ENCODE measurements around the gene SOBP.

SOBP gene

DNA sequence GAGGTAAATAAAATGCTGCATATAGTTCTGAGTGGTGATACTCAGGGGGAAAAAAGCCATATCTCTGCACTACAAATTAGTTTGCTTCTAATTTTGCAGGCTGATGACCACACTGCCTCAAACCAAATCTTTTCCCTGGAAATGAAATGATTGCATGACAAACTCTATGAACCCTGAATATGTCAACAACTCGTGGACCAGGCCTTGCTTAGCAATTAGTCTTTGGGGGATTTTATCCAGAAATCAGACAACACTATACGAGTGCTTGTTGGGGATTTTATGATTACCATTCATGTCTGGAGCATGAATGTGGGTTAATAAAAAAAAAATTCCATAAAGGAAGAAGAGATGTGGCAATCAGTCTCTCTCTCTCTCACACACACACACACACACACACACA, 42.0 kb downstream of the SOBP start:
- Mint-ChIP-seq H3K36me3 (ENCODE audit: low read depth) (no peaks in the 10 kb centered on the region), H3K27ac (no peak overlapping the region), H3K27me3 (no peaks in the 10 kb centered on the region), H3K9me3 (no peaks in the 10 kb centered on the region), H3K4me3 (no peak overlapping the region), H3K4me1 (no peaks in the 10 kb centered on the region)
- DNase-seq (no peak), ATAC-seq (no peak)

DNA sequence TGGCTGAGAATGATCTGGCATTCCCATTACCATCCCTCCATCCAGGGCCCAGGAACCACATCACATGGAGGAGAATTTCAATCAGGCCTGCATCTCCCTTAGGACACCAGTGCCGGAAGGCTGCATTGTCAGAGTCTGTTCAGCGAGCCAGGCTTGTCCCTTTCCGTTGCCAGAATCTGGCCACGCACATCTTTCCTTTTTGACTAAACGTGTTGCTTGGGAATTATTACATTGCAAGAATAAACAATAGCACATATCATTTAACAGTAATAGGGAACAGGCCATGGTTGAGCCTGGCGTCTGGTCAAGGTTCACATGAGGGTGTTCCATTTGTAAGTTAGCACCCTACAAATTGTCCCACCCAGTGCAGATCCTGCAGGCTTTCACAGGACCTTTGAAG, 42.8 kb downstream of the SOBP start:
- no peak for DNase-seq
- H3K27me3 Mint-ChIP-seq: no peaks in the 10 kb centered on the region
- H3K9me3 Mint-ChIP-seq: no peaks in the 10 kb centered on the region
- no peaks in the 10 kb centered on the region for H3K4me1 Mint-ChIP-seq
- no peak for ATAC-seq
- H3K27ac Mint-ChIP-seq: no peak overlapping the region
- H3K36me3 Mint-ChIP-seq (ENCODE audit: low read depth): no peaks in the 10 kb centered on the region
- no peak overlapping the region for H3K4me3 Mint-ChIP-seq

DNA sequence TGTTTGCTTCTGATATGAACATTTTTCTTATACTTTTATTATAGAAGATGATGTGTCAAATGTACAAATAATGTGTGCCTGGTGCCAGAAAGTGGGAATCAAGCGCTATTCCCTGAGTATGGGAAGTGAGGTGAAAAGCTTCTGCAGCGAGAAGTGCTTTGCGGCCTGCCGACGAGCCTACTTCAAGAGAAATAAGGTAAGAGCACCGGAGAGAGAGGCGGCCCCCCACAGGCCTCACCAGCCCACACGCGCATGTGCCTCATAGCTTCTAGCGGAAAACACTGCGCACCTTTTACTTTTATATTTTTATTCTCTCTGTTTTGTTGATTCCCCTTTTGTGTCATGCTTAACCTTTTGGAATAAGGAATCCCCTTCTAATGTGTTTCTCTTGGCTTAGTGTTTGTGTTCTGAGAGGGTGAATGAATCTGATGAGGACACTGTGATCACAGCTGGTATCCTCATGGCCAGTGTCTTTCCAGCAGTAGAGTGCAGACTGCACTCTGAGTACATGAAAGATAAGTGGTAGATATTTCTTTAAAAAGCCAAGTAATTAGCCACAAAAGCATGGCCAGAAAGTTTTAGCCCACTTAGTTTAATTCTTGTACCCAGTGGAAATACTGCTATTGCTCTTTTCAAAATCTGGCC, 43.6 kb downstream of the SOBP start:
- Mint-ChIP-seq H3K36me3 (ENCODE audit: low read depth) (no peaks in the 10 kb centered on the region), H3K9me3 (no peaks in the 10 kb centered on the region), H3K27ac (no peak overlapping the region), H3K4me3 (no peak overlapping the region), H3K4me1 (no peaks in the 10 kb centered on the region), H3K27me3 (no peaks in the 10 kb centered on the region)
- ATAC-seq: no peak
- DNase-seq: no peak

DNA sequence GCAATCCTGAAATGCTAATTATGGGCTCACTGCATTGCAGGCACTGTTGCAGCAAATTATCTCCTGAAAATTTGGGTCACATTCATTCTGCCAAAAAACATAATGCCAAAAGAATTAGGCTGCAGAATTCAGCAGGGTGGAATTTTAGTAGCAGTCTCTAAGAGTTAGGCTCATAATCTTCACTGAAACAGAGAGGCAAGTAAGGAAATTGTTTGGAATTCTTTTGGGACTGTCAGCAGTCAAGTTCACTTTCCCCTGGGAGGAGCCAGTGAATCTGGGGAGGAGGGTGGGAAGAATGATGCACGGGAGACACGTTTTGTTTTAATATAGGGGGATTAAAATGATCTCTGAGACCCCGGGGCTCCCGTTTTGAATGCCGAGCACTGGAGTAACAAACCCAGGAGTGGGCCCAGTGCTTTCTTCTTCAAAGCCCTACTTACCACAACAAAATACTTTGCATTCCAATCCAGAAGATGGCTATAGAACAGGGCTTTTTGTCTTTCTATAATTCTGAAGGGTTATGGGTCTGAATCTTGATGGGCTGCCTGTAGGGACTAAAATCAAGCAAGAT, 44.7 kb downstream of the SOBP start:
- H3K4me1 Mint-ChIP-seq: no peaks in the 10 kb centered on the region

DNA sequence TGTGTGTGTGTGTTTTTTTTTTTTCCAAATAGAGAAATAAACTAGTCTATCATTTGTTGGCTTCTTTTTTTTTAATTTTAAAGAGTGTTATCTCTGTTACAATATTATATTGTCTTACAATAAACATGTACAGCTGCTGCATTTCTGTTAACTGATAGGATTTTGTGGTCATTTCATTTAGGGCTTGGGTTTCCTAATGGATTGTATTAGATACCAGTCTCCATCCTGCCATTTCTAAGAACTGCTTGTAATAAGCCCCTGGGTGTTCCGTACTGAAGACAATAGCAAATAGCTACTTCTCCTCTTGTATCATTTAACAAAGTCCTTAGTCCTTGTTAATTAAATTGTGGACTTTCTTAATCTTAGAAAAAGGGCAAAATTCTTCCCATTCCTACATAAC, 45.7 kb downstream of the SOBP start:
- Mint-ChIP-seq H3K4me3 (no peak overlapping the region), H3K27ac (no peak overlapping the region), H3K4me1 (no peaks in the 10 kb centered on the region), H3K36me3 (ENCODE audit: low read depth) (no peaks in the 10 kb centered on the region), H3K9me3 (no peaks in the 10 kb centered on the region), H3K27me3 (peaks cover 4% of the 10 kb centered on the region)
- DNase-seq (no peak), ATAC-seq (no peak)

More for the DNA sequence above, 44.7 kb downstream of the SOBP start:
- DNase-seq: no peak
- H3K9me3 Mint-ChIP-seq: no peaks in the 10 kb centered on the region
- H3K27ac Mint-ChIP-seq: no peak overlapping the region
- ATAC-seq: no peak
- peaks cover 4% of the 10 kb centered on the region for H3K27me3 Mint-ChIP-seq
- no peaks in the 10 kb centered on the region for H3K36me3 Mint-ChIP-seq (ENCODE audit: low read depth)
- no peak overlapping the region for H3K4me3 Mint-ChIP-seq

DNA sequence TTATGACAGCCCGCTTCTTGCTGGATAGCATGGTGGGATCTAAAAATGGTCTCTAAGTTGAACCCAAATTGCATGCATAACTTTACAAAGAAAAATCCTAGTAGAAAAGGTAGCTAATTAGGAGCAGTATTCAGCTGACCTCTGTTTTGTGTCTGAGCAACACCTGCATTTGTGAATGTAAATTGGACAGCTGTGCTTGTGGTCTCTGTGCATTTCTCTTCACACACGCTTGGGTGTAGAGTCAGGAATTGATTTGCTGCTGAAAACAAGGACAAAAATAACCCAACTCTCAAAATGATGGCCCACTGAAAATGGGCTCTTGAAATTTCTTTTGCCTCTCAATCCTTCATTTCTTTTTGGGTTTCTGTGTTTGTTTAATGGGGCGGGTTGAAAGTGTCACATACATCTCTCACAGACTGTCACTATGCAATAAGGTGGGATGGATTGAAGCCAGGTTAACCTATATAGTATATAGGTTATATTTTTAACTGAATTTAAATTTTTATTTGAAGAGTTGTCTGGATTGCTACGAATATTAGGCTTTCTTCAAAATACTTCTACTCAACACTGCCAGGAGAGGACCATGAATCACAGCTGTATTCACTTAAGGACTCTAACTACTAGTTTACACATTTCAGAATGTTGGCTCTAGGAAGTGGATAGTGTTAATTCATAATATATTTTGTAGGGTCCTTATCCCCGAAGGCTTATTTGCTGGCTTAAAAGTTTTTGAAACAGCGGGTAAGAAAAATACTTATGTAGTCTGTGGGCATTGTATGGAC, 46.5 kb downstream of the SOBP start:
- H3K27ac Mint-ChIP-seq: no peak overlapping the region
- no peaks in the 10 kb centered on the region for H3K36me3 Mint-ChIP-seq (ENCODE audit: low read depth)
- peaks cover 4% of the 10 kb centered on the region for H3K27me3 Mint-ChIP-seq
- no peak overlapping the region for H3K4me3 Mint-ChIP-seq
- no peaks in the 10 kb centered on the region for H3K9me3 Mint-ChIP-seq
- ATAC-seq (no peak), DNase-seq (no peak)
- H3K4me1 Mint-ChIP-seq: no peaks in the 10 kb centered on the region

DNA sequence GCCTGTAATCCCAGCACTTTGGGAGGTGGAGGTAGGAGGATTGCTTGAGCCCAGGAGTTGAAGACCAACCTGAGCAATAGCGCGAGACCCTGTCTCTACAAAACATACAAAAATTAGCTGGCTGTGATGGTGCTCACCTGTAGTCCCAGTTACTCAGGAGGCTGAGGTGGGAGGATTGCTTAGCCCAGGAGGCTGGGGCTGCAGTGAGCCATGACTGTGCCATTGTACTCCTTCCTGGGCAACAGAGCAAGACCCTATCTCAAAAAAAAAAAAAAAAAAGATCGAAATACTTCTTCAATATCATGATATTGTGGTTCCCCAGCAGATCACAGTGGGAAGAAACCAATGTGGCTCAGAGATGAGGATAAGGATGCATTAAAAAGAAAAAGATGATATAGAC, 47.6 kb downstream of the SOBP start:
- peaks cover 7% of the 10 kb centered on the region for H3K27me3 Mint-ChIP-seq
- H3K36me3 Mint-ChIP-seq (ENCODE audit: low read depth): no peaks in the 10 kb centered on the region
- ATAC-seq (no peak), DNase-seq (no peak)
- no peaks in the 10 kb centered on the region for H3K9me3 Mint-ChIP-seq
- H3K4me3 Mint-ChIP-seq: no peak overlapping the region
- no peaks in the 10 kb centered on the region for H3K4me1 Mint-ChIP-seq
- H3K27ac Mint-ChIP-seq: no peak overlapping the region

DNA sequence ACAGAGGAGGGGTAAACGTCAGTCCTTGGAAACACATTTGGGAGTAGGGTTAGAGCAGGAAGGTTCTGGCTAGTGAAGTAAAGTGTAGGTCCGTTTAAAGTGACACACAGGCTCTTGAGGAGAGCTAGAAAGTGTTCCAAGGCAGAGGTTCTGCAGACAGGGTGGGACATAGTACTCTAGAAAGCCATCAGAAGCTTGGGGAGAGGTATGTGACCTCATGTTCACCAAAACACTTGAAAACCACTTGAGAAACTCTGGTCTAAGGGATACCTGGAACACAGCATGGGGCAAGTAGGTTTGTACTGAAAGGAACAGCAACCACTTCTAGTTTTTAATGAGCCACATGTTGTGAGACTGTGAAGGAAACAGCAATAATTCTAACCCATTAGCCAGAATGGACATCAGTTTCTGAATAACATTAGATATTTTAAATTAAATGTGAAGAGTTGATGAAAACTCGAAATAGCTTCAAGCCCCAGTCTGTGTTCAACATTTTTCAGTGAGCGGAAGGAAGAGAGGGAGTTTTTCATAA, 49.0 kb downstream of the SOBP start:
- peaks cover 7% of the 10 kb centered on the region for H3K27me3 Mint-ChIP-seq
- DNase-seq (no peak), ATAC-seq (no peak)
- H3K27ac Mint-ChIP-seq: no peak overlapping the region
- no peak overlapping the region for H3K4me3 Mint-ChIP-seq
- H3K4me1 Mint-ChIP-seq: no peaks in the 10 kb centered on the region
- H3K36me3 Mint-ChIP-seq (ENCODE audit: low read depth): no peaks in the 10 kb centered on the region
- H3K9me3 Mint-ChIP-seq: no peaks in the 10 kb centered on the region

DNA sequence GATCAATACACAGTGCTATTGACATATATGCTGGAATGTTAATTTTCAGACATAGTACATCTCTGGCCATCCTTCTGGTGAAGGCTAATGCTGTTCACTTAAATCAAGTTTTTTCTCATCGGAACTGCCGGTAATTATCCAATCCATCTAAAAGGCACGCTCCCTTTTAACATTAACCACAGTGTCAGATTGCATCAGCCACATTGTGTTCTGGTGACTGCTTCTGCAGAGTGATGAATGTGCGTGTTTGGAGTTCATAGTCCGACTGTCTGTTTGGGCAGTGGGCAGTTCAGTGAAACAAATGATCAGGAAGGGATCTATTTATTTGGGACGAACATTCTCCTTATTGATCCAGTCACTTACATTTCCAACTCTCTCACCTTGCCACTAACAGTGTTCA, 49.5 kb downstream of the SOBP start:
- Mint-ChIP-seq H3K4me3 (no peak overlapping the region), H3K27ac (no peak overlapping the region), H3K4me1 (no peaks in the 10 kb centered on the region), H3K36me3 (ENCODE audit: low read depth) (no peaks in the 10 kb centered on the region), H3K27me3 (peaks cover 10% of the 10 kb centered on the region), H3K9me3 (no peaks in the 10 kb centered on the region)
- no peak for ATAC-seq
- no peak for DNase-seq

DNA sequence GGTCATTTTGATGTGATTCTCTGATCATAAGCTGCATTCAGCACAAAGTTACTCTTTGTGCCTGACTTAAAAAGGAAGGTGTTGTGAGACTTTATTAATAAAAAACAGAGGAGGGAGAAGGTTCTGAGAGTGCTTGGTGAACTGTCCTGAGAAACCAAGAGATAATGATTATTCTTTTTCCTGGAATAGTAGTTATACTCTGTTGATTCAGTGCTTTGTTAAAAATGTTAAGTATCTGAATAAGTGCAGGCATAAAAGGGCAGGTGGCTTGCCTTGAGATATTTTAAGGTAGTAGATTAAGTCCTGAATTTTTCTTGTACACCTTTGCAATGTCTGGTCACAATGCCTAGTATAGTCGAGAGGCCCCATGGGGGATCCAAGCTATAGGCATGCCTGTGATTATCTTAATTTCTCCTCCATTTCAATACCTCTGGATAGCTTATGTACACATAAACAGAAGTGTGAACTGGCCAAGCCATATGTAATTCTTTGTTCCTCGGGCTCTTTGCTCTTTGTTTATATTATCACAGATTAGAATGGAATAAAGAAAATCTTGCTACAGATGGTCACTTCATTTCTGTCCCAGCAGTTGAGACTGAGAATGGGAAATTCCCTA, 50.0 kb downstream of the SOBP start:
- Mint-ChIP-seq H3K27ac (no peak overlapping the region), H3K4me3 (no peak overlapping the region), H3K9me3 (no peaks in the 10 kb centered on the region), H3K36me3 (ENCODE audit: low read depth) (no peaks in the 10 kb centered on the region), H3K4me1 (no peaks in the 10 kb centered on the region), H3K27me3 (peaks cover 15% of the 10 kb centered on the region)
- DNase-seq: no peak
- ATAC-seq: no peak

DNA sequence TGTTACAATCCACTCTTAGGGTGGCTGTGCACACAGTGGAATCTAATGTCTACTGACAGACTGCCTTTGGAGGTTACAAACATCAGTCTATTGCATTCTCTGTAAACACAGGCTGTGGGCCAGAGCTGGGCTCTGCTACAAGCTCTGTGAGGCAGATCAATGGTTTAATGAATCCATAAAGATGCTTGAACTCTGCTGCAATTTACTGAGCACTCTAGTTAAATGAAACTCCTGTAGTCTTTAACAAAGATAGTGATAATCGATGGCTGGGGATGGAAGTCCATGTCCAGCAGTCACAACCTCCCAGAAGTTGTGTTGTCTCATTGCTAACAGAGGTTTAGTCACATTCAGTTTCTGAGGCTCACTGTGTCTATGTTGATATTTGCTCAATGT, 50.5 kb downstream of the SOBP start:
- Mint-ChIP-seq H3K27ac (no peak overlapping the region), H3K4me1 (no peaks in the 10 kb centered on the region), H3K4me3 (no peak overlapping the region), H3K36me3 (ENCODE audit: low read depth) (no peaks in the 10 kb centered on the region), H3K27me3 (peaks cover 20% of the 10 kb centered on the region), H3K9me3 (no peaks in the 10 kb centered on the region)
- no peak for DNase-seq
- no peak for ATAC-seq

DNA sequence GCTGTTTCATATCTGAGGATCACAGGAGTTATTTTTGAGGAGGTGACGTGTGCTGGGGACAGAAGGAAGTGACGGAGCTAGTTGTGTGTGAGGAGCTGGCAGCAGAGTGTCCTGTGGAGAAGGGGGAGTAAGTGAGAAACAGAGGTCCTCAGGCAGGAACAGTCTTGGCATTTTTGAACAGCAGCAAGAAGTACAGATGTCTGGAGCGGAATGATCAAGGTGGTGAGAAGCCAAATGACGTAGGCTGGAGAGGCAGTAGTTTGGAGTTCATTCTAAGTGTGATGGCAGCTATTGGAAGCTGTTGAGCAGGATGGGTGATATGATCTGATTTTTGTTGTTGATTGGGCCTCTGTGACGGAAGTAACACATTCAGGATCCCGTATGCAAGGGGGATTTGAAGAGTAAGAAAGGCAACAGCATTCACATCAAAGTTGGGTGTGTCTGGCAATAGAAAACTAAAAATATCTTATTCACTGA, 52.3 kb downstream of the SOBP start:
- DNase-seq (no peak), ATAC-seq (no peak)
- Mint-ChIP-seq H3K4me3 (no peak overlapping the region), H3K27ac (no peak overlapping the region), H3K27me3 (peaks cover 22% of the 10 kb centered on the region), H3K4me1 (no peaks in the 10 kb centered on the region), H3K9me3 (no peaks in the 10 kb centered on the region), H3K36me3 (ENCODE audit: low read depth) (no peaks in the 10 kb centered on the region)

DNA sequence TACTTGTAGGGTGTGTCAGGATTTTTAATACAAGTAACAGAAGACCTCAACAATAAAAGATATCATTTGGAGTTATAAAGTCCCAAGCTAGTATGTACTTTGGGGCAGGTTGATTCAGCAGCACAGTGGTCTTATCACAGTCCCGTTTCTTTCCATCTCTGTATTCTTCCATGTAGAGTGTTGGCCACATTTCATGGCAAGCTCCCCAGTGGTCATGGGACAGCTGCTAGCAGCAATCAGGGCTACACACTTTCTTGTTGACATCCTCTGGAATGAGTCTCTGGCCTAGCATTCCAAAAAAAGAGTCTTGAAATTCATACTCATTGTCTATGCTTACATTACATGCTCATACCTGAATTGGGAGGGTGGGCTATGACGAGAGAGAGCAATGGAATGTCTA, 53.2 kb downstream of the SOBP start:
- Mint-ChIP-seq H3K9me3 (no peaks in the 10 kb centered on the region), H3K4me1 (no peaks in the 10 kb centered on the region), H3K36me3 (ENCODE audit: low read depth) (no peaks in the 10 kb centered on the region), H3K4me3 (no peak overlapping the region), H3K27me3 (peaks cover 22% of the 10 kb centered on the region), H3K27ac (no peak overlapping the region)
- no peak for DNase-seq
- ATAC-seq: no peak

DNA sequence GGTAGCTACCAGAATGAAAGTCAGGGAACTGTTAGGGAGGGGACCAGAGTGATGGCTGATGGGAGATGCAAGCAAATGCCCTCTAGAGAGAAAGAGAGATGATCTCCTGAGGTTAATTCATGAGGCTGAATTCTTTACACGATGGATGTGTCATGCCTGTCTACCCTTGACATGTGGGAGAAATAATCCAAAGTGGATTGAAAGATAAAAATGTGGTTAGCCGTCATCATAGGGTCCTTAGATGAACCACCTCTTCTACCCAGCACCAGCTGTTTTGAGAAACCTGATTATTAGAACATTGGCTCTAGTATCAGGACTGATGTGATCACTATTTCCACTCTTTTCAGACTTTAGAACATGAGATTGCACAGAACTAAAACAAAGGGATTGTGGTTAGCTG, 53.6 kb downstream of the SOBP start:
- no peaks in the 10 kb centered on the region for H3K4me1 Mint-ChIP-seq
- DNase-seq (no peak), ATAC-seq (no peak)
- H3K9me3 Mint-ChIP-seq: no peaks in the 10 kb centered on the region
- H3K27ac Mint-ChIP-seq: no peak overlapping the region
- peaks cover 22% of the 10 kb centered on the region for H3K27me3 Mint-ChIP-seq
- H3K36me3 Mint-ChIP-seq (ENCODE audit: low read depth): no peaks in the 10 kb centered on the region
- H3K4me3 Mint-ChIP-seq: no peak overlapping the region

DNA sequence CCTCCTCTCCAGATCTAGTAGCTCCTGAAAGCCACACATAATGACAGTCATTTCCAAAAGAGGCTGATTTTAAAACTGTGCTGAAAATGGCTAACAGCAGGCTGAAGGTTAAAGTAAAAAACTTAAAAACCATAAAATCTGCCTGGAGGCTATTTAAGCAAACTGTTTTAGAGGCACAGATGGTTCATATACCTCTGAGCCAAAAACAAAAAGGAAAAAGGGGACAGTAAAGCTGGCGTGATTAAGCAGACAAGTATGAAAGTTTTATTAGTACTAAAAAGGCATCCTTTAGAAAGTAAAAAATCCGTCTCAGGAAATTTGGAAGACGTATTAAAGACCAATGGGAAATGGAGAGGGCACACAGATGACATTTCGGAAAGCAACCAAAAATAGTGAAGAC, 55.8 kb downstream of the SOBP start:
- Mint-ChIP-seq H3K4me1 (peaks cover 2% of the 10 kb centered on the region), H3K36me3 (ENCODE audit: low read depth) (no peaks in the 10 kb centered on the region), H3K27me3 (peaks cover 18% of the 10 kb centered on the region), H3K4me3 (no peak overlapping the region), H3K27ac (no peak overlapping the region), H3K9me3 (no peaks in the 10 kb centered on the region)
- ATAC-seq (no peak), DNase-seq (no peak)

All from activated naive CD8-positive, alpha-beta T cell treated with anti-CD3 and anti-CD28 coated beads, Interleukin-2, amount 50 U/mL, for 24 hours (primary cell).